HEK293 (cell line): ENCODE results near the gene QRFPR.

ENCODE experiments used
- CTCF ChIA-PET: fragments of 350-600 bp; formaldehyde crosslinking; extraction: SDS; loops from one replicate; lab custom pipeline; 2021; ENCODE audit warnings: antibody characterized with exemption; lab: Yijun Ruan, JAX
- POLR2A ChIA-PET: fragments of 300-600 bp; formaldehyde crosslinking; extraction: SDS; loops from one replicate; lab custom pipeline; 2020; ENCODE audit warnings: antibody characterized with exemption, inconsistent platforms; lab: Yijun Ruan, JAX
- H3K27ac ChIP-seq: fragments of 200-500 bp; sonication (Bioruptor generic); 2 replicates; pipeline ENCODE4 v1.5.1; 2014; ENCODE audit warnings: low read depth, low read length, control low read depth, inconsistent platforms; ENCODE audit errors: extremely low read depth
- H3K36me3 ChIP-seq, 2 experiments: fragments of 200-500 bp in 1 of 2; sonication (Bioruptor generic) in 1 of 2; 1 replicate in 1 of 2; 2 replicates in 1 of 2; pipeline ENCODE4 v1.5.1; 2014 to 2017; ENCODE audit warnings: inconsistent platforms in 2 of 2, low read length in 2 of 2; ENCODE audit not compliant: control insufficient read depth in 2 of 2, insufficient read depth in 1 of 2
- H3K4me1 ChIP-seq: fragments of 200-500 bp; sonication (Bioruptor generic); 2 replicates; pipeline ENCODE4 v1.5.1; 2014; ENCODE audit warnings: mild to moderate bottlenecking, low read length, inconsistent platforms; ENCODE audit not compliant: control insufficient read depth, insufficient read depth
- H3K4me3 ChIP-seq: 2 replicates; pipeline ENCODE4 v1.5.1; 2011; ENCODE audit warnings: low read depth, mild to moderate bottlenecking, control low read depth, low read length, moderate library complexity
- H3K9me3 ChIP-seq: fragments of 200-500 bp; sonication (Bioruptor generic); 2 replicates; pipeline ENCODE4 v1.5.1; 2014; ENCODE audit warnings: low read depth, low read length, inconsistent platforms; ENCODE audit not compliant: control insufficient read depth, insufficient read depth
- BCL11A ChIP-seq: fragments of 450-650 bp; formaldehyde crosslinking; IDR thresholded peaks from 2 replicates; pipeline ENCODE4 v1.5.1; 2016; ENCODE audit warnings: low read depth, missing biosample characterization, missing genetic modification characterization
- SCRT2 ChIP-seq: fragments of 450-650 bp; formaldehyde crosslinking; IDR thresholded peaks from 2 replicates; pipeline ENCODE4 v1.5.1; 2016; ENCODE audit warnings: missing biosample characterization, missing genetic modification characterization
- TRIM28 ChIP-seq: IDR thresholded peaks from 2 replicates; pipeline ENCODE4 v1.6.1; 2011; ENCODE audit warnings: low read length, control low read depth, borderline replicate concordance
- ZNF19 ChIP-seq: fragments of 450-650 bp; formaldehyde crosslinking; IDR thresholded peaks from 2 replicates; pipeline ENCODE4; 2016; ENCODE audit warnings: missing biosample characterization, missing genetic modification characterization, low read depth
- ZNF248 ChIP-seq: fragments of 450-650 bp; formaldehyde crosslinking; IDR thresholded peaks from 2 replicates; pipeline ENCODE4 v1.5.1; 2017; ENCODE audit warnings: missing biosample characterization, missing genetic modification characterization
- ZNF354C ChIP-seq: fragments of 450-650 bp; formaldehyde crosslinking; IDR thresholded peaks from 2 replicates; pipeline ENCODE4 v1.5.1; 2016; ENCODE audit warnings: missing biosample characterization, missing genetic modification characterization, low read depth, borderline replicate concordance
- ZNF423 ChIP-seq: fragments of 450-650 bp; formaldehyde crosslinking; IDR thresholded peaks from 2 replicates; pipeline ENCODE4 v1.5.1; 2016; ENCODE audit warnings: missing biosample characterization, missing genetic modification characterization
- ZNF426 ChIP-seq: fragments of 450-650 bp; formaldehyde crosslinking; IDR thresholded peaks from 2 replicates; pipeline ENCODE4 v1.5.1; 2017; ENCODE audit warnings: missing biosample characterization, missing genetic modification characterization, mild to moderate bottlenecking, inconsistent platforms, moderate library complexity
- ZNF473 ChIP-seq: fragments of 450-650 bp; formaldehyde crosslinking; IDR thresholded peaks from 2 replicates; pipeline ENCODE4 v1.5.1; 2017; ENCODE audit warnings: missing biosample characterization, missing genetic modification characterization
- ZNF514 ChIP-seq: fragments of 450-650 bp; formaldehyde crosslinking; IDR thresholded peaks from 2 replicates; pipeline ENCODE4 v1.5.1; 2016; ENCODE audit warnings: missing biosample characterization, missing genetic modification characterization
- ZNF548 ChIP-seq: fragments of 450-650 bp; formaldehyde crosslinking; IDR thresholded peaks from 2 replicates; pipeline ENCODE4 v1.5.1; 2016; ENCODE audit warnings: missing biosample characterization, missing genetic modification characterization
- ZNF677 ChIP-seq: fragments of 450-650 bp; IDR thresholded peaks from 2 replicates; pipeline ENCODE4 v1.5.0; 2018; ENCODE audit warnings: missing biosample characterization, mild to moderate bottlenecking, missing genetic modification characterization, moderate library complexity
- ZNF791 ChIP-seq: fragments of 450-650 bp; formaldehyde crosslinking; IDR thresholded peaks from 2 replicates; pipeline ENCODE4 v1.5.1; 2016; ENCODE audit warnings: missing biosample characterization, missing genetic modification characterization
- TF ChIP-seq, protein P1 (sequence below): fragments of 450-650 bp; formaldehyde crosslinking; IDR thresholded peaks from 2 replicates; pipeline ENCODE4 v1.5.1; 2016; ENCODE audit warnings: missing biosample characterization, missing genetic modification characterization
- TF ChIP-seq, protein P2 (sequence below): fragments of 450-650 bp; formaldehyde crosslinking; conservative IDR thresholded peaks from 2 replicates; pipeline ENCODE4 v1.5.1; 2016; ENCODE audit warnings: low read depth, missing biosample characterization, missing genetic modification characterization
- TF ChIP-seq, protein P3 (sequence below): fragments of 450-650 bp; formaldehyde crosslinking; IDR thresholded peaks from 2 replicates; pipeline ENCODE4 v1.5.0; 2017; ENCODE audit warnings: missing biosample characterization, missing genetic modification characterization, borderline replicate concordance
- TF ChIP-seq, protein P4 (sequence below): fragments of 450-650 bp; formaldehyde crosslinking; IDR thresholded peaks from 2 replicates; pipeline ENCODE4 v1.5.1; 2016; ENCODE audit warnings: missing biosample characterization, missing genetic modification characterization
- TF ChIP-seq, protein P5 (sequence below): fragments of 450-650 bp; formaldehyde crosslinking; IDR thresholded peaks from 2 replicates; pipeline ENCODE4 v1.5.1; 2016; ENCODE audit warnings: missing biosample characterization, missing genetic modification characterization, borderline replicate concordance
- TF ChIP-seq, protein P6 (sequence below): fragments of 450-650 bp; formaldehyde crosslinking; IDR thresholded peaks from 2 replicates; pipeline ENCODE4 v1.5.1; 2016; ENCODE audit warnings: missing biosample characterization, missing genetic modification characterization

QRFPR gene

DNA sequence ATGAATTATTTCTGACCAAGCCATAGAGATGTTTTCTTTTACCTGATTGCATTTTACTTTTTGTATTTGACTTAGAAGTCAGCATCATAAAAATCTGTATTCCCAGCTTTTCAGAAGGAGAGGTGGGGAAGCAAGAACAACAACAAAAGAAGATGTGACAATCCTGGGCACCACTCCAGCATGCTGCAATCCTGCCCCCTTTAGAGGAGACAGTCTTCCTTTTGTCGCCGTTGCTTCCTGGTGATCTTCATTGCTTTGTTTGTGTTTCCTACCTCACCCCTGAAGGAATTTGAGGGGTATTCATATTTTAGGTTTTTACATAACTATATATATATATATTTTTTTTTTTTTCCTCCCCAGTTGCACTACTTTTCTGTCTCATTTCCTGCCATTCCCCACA lies 3.7 kb downstream of the QRFPR start:
- no peak overlapping the region for H3K27ac ChIP-seq
- TF ChIP-seq ZNF548 (no peak), ZNF354C (tag by site-specific recombination) (no peak), ZNF791 (no peak), SCRT2 (tag by site-specific recombination) (no peak), ZNF677 (tag by site-specific recombination) (no peak), ZNF514 (tag by site-specific recombination) (no peak), ZNF423 (tag by site-specific recombination) (no peak), BCL11A (no peak), ZNF248 (tag by site-specific recombination) (no peak), ZNF473 (tag by site-specific recombination) (no peak), TRIM28 (no peak), ZNF426 (tag by site-specific recombination) (no peak), ZNF19 (tag by site-specific recombination) (no peak)
- TF ChIP-seq, protein P1, sequence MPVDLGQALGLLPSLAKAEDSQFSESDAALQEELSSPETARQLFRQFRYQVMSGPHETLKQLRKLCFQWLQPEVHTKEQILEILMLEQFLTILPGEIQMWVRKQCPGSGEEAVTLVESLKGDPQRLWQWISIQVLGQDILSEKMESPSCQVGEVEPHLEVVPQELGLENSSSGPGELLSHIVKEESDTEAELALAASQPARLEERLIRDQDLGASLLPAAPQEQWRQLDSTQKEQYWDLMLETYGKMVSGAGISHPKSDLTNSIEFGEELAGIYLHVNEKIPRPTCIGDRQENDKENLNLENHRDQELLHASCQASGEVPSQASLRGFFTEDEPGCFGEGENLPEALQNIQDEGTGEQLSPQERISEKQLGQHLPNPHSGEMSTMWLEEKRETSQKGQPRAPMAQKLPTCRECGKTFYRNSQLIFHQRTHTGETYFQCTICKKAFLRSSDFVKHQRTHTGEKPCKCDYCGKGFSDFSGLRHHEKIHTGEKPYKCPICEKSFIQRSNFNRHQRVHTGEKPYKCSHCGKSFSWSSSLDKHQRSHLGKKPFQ (tag by site-specific recombination): no peak
- TF ChIP-seq, protein P2, sequence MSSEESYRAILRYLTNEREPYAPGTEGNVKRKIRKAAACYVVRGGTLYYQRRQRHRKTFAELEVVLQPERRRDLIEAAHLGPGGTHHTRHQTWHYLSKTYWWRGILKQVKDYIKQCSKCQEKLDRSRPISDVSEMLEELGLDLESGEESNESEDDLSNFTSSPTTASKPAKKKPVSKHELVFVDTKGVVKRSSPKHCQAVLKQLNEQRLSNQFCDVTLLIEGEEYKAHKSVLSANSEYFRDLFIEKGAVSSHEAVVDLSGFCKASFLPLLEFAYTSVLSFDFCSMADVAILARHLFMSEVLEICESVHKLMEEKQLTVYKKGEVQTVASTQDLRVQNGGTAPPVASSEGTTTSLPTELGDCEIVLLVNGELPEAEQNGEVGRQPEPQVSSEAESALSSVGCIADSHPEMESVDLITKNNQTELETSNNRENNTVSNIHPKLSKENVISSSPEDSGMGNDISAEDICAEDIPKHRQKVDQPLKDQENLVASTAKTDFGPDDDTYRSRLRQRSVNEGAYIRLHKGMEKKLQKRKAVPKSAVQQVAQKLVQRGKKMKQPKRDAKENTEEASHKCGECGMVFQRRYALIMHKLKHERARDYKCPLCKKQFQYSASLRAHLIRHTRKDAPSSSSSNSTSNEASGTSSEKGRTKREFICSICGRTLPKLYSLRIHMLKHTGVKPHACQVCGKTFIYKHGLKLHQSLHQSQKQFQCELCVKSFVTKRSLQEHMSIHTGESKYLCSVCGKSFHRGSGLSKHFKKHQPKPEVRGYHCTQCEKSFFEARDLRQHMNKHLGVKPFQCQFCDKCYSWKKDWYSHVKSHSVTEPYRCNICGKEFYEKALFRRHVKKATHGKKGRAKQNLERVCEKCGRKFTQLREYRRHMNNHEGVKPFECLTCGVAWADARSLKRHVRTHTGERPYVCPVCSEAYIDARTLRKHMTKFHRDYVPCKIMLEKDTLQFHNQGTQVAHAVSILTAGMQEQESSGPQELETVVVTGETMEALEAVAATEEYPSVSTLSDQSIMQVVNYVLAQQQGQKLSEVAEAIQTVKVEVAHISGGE: no peak
- TF ChIP-seq, protein P3, sequence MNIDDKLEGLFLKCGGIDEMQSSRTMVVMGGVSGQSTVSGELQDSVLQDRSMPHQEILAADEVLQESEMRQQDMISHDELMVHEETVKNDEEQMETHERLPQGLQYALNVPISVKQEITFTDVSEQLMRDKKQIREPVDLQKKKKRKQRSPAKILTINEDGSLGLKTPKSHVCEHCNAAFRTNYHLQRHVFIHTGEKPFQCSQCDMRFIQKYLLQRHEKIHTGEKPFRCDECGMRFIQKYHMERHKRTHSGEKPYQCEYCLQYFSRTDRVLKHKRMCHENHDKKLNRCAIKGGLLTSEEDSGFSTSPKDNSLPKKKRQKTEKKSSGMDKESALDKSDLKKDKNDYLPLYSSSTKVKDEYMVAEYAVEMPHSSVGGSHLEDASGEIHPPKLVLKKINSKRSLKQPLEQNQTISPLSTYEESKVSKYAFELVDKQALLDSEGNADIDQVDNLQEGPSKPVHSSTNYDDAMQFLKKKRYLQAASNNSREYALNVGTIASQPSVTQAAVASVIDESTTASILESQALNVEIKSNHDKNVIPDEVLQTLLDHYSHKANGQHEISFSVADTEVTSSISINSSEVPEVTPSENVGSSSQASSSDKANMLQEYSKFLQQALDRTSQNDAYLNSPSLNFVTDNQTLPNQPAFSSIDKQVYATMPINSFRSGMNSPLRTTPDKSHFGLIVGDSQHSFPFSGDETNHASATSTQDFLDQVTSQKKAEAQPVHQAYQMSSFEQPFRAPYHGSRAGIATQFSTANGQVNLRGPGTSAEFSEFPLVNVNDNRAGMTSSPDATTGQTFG: no peak
- TF ChIP-seq, protein P4, sequence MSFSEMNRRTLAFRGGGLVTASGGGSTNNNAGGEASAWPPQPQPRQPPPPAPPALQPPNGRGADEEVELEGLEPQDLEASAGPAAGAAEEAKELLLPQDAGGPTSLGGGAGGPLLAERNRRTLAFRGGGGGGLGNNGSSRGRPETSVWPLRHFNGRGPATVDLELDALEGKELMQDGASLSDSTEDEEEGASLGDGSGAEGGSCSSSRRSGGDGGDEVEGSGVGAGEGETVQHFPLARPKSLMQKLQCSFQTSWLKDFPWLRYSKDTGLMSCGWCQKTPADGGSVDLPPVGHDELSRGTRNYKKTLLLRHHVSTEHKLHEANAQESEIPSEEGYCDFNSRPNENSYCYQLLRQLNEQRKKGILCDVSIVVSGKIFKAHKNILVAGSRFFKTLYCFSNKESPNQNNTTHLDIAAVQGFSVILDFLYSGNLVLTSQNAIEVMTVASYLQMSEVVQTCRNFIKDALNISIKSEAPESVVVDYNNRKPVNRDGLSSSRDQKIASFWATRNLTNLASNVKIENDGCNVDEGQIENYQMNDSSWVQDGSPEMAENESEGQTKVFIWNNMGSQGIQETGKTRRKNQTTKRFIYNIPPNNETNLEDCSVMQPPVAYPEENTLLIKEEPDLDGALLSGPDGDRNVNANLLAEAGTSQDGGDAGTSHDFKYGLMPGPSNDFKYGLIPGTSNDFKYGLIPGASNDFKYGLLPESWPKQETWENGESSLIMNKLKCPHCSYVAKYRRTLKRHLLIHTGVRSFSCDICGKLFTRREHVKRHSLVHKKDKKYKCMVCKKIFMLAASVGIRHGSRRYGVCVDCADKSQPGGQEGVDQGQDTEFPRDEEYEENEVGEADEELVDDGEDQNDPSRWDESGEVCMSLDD (tag by site-specific recombination): no peak
- TF ChIP-seq, protein P5, sequence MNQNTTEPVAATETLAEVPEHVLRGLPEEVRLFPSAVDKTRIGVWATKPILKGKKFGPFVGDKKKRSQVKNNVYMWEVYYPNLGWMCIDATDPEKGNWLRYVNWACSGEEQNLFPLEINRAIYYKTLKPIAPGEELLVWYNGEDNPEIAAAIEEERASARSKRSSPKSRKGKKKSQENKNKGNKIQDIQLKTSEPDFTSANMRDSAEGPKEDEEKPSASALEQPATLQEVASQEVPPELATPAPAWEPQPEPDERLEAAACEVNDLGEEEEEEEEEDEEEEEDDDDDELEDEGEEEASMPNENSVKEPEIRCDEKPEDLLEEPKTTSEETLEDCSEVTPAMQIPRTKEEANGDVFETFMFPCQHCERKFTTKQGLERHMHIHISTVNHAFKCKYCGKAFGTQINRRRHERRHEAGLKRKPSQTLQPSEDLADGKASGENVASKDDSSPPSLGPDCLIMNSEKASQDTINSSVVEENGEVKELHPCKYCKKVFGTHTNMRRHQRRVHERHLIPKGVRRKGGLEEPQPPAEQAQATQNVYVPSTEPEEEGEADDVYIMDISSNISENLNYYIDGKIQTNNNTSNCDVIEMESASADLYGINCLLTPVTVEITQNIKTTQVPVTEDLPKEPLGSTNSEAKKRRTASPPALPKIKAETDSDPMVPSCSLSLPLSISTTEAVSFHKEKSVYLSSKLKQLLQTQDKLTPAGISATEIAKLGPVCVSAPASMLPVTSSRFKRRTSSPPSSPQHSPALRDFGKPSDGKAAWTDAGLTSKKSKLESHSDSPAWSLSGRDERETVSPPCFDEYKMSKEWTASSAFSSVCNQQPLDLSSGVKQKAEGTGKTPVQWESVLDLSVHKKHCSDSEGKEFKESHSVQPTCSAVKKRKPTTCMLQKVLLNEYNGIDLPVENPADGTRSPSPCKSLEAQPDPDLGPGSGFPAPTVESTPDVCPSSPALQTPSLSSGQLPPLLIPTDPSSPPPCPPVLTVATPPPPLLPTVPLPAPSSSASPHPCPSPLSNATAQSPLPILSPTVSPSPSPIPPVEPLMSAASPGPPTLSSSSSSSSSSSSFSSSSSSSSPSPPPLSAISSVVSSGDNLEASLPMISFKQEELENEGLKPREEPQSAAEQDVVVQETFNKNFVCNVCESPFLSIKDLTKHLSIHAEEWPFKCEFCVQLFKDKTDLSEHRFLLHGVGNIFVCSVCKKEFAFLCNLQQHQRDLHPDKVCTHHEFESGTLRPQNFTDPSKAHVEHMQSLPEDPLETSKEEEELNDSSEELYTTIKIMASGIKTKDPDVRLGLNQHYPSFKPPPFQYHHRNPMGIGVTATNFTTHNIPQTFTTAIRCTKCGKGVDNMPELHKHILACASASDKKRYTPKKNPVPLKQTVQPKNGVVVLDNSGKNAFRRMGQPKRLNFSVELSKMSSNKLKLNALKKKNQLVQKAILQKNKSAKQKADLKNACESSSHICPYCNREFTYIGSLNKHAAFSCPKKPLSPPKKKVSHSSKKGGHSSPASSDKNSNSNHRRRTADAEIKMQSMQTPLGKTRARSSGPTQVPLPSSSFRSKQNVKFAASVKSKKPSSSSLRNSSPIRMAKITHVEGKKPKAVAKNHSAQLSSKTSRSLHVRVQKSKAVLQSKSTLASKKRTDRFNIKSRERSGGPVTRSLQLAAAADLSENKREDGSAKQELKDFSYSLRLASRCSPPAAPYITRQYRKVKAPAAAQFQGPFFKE (tag by site-specific recombination): no peak
- TF ChIP-seq, protein P6, sequence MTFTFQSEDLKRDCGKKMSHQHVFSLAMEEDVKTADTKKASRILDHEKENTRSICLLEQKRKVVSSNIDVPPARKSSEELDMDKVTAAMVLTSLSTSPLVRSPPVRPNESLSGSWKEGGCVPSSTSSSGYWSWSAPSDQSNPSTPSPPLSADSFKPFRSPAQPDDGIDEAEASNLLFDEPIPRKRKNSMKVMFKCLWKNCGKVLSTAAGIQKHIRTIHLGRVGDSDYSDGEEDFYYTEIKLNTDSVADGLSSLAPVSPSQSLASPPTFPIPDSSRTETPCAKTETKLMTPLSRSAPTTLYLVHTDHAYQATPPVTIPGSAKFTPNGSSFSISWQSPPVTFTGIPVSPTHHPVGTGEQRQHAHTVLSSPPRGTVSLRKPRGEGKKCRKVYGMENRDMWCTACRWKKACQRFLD (tag by site-specific recombination): no peak

More for the DNA sequence above, 3.7 kb downstream of the QRFPR start:
- H3K36me3 ChIP-seq: no peaks in the 10 kb centered on the region
- H3K4me1 ChIP-seq: no peaks in the 10 kb centered on the region
- POLR2A ChIA-PET: no interaction called here
- CTCF ChIA-PET: no interaction called here
- no peaks in the 10 kb centered on the region for H3K9me3 ChIP-seq
- no peak overlapping the region for H3K4me3 ChIP-seq
